Panc1 (cell line): ENCODE data around the gene ATP6V0D1. TPM values are rescaled to one million over a fixed set of nuclear protein-coding genes. Genes with fewer than 3 reads are reported as not detected.

Source experiments
- ATAC-seq: fragments of 200-7000 bp; cut with Tn5 transposase; 2 replicates; pipeline ENCODE4 v1.9.1; 2020; ENCODE audit warnings: mild to moderate bottlenecking, moderate library complexity
- BruUV-seq: library from RNA; stranded (reverse); fragments of 400-500 nt; replicated peaks from 2 replicates; lab custom pipeline; 2021; lab: Mats Ljungman, UMichigan
- CTCF ChIA-PET: fragments of 300-600 bp; sonication (Branson Sonifier 250); formaldehyde crosslinking; loops from one replicate; lab custom pipeline; 2022; ENCODE audit warnings: antibody characterized with exemption; lab: Charles Lee
- POLR2A ChIA-PET: fragments of 300-600 bp; sonication (Branson Sonifier 250); formaldehyde crosslinking; loops from one replicate; lab custom pipeline; 2022; ENCODE audit warnings: antibody characterized with exemption; lab: Charles Lee
- DNase-seq: peaks from one replicate; pipeline ENCODE4 v3.0.0-alpha.2; 2010; ENCODE audit warnings: low read depth, low spot score
- H3K27ac ChIP-seq: 2 replicates; pipeline ENCODE4 v1.5.1; 2011; ENCODE audit warnings: mild to moderate bottlenecking, low read length, inconsistent platforms
- H3K27me3 ChIP-seq: fragments of 200-500 bp; sonication (Bioruptor generic); 2 replicates; pipeline ENCODE4 v1.6.0; 2014; ENCODE audit warnings: low read length, inconsistent platforms; ENCODE audit not compliant: control insufficient read depth, insufficient read depth
- H3K36me3 ChIP-seq: fragments of 200-500 bp; sonication (Bioruptor generic); 2 replicates; pipeline ENCODE4 v1.5.1; 2014; ENCODE audit warnings: inconsistent platforms, mild to moderate bottlenecking, low read length, moderate library complexity; ENCODE audit not compliant: control insufficient read depth, insufficient read depth
- H3K4me1 ChIP-seq: 2 replicates; pipeline ENCODE4 v1.5.1; 2011; ENCODE audit warnings: inconsistent platforms, mild to moderate bottlenecking, low read length, moderate library complexity; ENCODE audit not compliant: control insufficient read depth, insufficient read depth
- H3K4me3 ChIP-seq, 2 experiments: 2 replicates each; pipeline ENCODE4 v1.5.1; 2011 to 2012; ENCODE audit warnings: low read depth in 2 of 2, low read length in 2 of 2, mild to moderate bottlenecking in 2 of 2, inconsistent platforms in 1 of 2, moderate library complexity in 1 of 2
- H3K9me3 ChIP-seq: fragments of 200-500 bp; sonication (Bioruptor generic); 2 replicates; pipeline ENCODE4 v1.5.1; 2014; ENCODE audit warnings: low read depth, mild to moderate bottlenecking, inconsistent platforms, low read length, moderate library complexity; ENCODE audit not compliant: control insufficient read depth, insufficient read depth
- CTCF ChIP-seq: fragments of 450-650 bp; IDR thresholded peaks from 2 replicates; pipeline ENCODE4 v1.5.1; 2017; ENCODE audit warnings: mild to moderate bottlenecking
- POLR2AphosphoS5 ChIP-seq: IDR thresholded peaks from 2 replicates; pipeline ENCODE4 v1.6.1; 2012; ENCODE audit warnings: mild to moderate bottlenecking, low read depth, low read length, moderate library complexity
- REST ChIP-seq, 2 experiments: IDR thresholded peaks; 2 replicates each; pipeline ENCODE4 v1.6.1; 2011 to 2012; ENCODE audit warnings: low read depth in 2 of 2, control low read depth in 1 of 2, low read length in 1 of 2, mild to moderate bottlenecking in 1 of 2, moderate library complexity in 1 of 2; ENCODE audit not compliant: insufficient read depth in 1 of 2
- SIN3A ChIP-seq: IDR thresholded peaks from 2 replicates; pipeline ENCODE4 v1.6.1; 2012; ENCODE audit warnings: low read depth, mild to moderate bottlenecking, low read length, moderate library complexity, borderline replicate concordance; ENCODE audit not compliant: insufficient read depth
- TCF7L2 ChIP-seq: IDR thresholded peaks from 2 replicates; pipeline ENCODE4 v1.6.1; 2011; ENCODE audit warnings: mild to moderate bottlenecking, low read depth, low read length, inconsistent platforms
- in situ Hi-C: cut with HindIII; loops from 2 replicates; pipeline ENCODE4 v1.10.0; 2016; ENCODE audit warnings: low sequenced_read_pairs, low pct_unique_long_range_greater_than_20kb
- intact Hi-C: fragments of 100-400 bp; cut with micrococcal nuclease; formaldehyde crosslinking; loops from one replicate; pipeline ENCODE4 v1.10.0; 2022; ENCODE audit not compliant: unreplicated experiment
- total RNA-seq: library from RNA; stranded (reverse); gene quantifications from one replicate; pipeline ENCODE4 v1.2.1, GENCODE V29; 2021; ENCODE audit not compliant: unreplicated experiment

Gene ATP6V0D1
- total RNA-seq, 1 experiment from 2014 or later, result 70.8 TPM

- Histone ChIP-seq H3K36me3 (no peaks in the 10 kb centered on the region), H3K27me3 (no peaks in the 10 kb centered on the region), H3K4me3 (no peak overlapping the region), H3K9me3 (no peaks in the 10 kb centered on the region), H3K27ac (no peak overlapping the region), H3K4me1 (no peaks in the 10 kb centered on the region)
- ChIA-PET POLR2A (no interaction called here), CTCF (interaction anchor here (2.1 kb wide), 1 partner anchor 18 kb away, joined by 7 read pairs; no protein-coding TSS in a partner anchor)
- no TSS peak for BruUV-seq
- DNase-seq, result no peak
- in situ Hi-C loops (no loop called here), intact Hi-C loops (no loop called here)
- ATAC-seq, result peak; percentile 47; the same call in 1 of the 2 replicates
- TF ChIP-seq POLR2AphosphoS5 (no peak), CTCF (no peak; the same call in 1 of the 2 replicates), SIN3A (no peak), TCF7L2 (no peak), REST (IDR thresholded peaks at IDR 0.05; ENCODE audit: insufficient read depth in 1 of 2, low read depth in 2 of 2, low read length in 1 of 2) (no peak)
These were observed 34.7 kb downstream of the ATP6V0D1 start for GRCh38 chr16:67445913-67446907.

- Histone ChIP-seq H3K4me3 (no peak overlapping the region), H3K27ac (no peak overlapping the region), H3K36me3 (no peaks in the 10 kb centered on the region), H3K27me3 (no peaks in the 10 kb centered on the region), H3K4me1 (no peaks in the 10 kb centered on the region), H3K9me3 (no peaks in the 10 kb centered on the region)
- intact Hi-C loops (no loop called here), in situ Hi-C loops (no loop called here)
- POLR2A ChIA-PET, result no interaction called here
- BruUV-seq, result no TSS peak
- CTCF ChIA-PET, result no interaction called here
- TF ChIP-seq SIN3A (no peak), REST (IDR thresholded peaks at IDR 0.05; ENCODE audit: insufficient read depth in 1 of 2, low read depth in 2 of 2, low read length in 1 of 2) (no peak), POLR2AphosphoS5 (no peak), TCF7L2 (no peak), CTCF (no peak; the same call in 1 of the 2 replicates)
- DNase-seq (no peak), ATAC-seq (no peak)
These were observed 35.5 kb downstream of the ATP6V0D1 start for GRCh38 chr16:67445441-67445912.
